ENCODE results near the gene PHRF1. TPM values are rescaled to one million over a fixed set of nuclear protein-coding genes. Genes with fewer than 3 reads are reported as not detected.
A peak's percentile ranks its signal among the peaks of the same experiment; 100 is the strongest.

Gene PHRF1
- total RNA-seq, 1 experiment from 2014 or later = 43.9 TPM

DNA sequence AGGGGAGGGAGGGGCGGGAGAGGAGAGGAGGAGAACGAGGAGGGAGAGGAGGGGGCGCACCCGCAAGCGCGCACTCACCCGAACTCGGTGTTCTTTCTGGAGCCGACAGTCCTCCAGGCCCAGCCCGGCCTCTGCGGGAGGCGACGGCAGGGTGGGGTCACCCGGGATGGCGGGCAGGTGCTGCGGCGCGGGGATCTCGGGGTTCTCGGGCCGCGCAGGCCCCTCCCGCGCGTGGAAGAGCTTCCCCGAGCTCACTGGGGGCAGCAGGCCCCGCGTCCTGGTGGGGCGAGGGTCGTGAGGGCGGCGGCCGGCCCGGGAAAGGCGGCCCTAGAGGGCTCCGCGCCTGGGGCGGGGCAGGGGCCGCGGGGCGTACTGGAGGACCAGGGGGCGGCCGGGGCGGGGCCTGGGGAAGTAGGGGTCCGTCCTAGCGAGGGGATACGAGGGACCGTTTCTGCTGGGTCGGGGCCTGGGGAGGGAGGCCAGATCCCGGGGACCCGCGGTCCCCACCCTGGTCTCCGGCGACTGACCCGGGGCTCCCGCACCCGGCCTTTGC, 21.0 kb upstream of the PHRF1 start:
- no peak overlapping the region for H3K27ac Mint-ChIP-seq (ENCODE audit: unreplicated experiment)
- H3K4me3 Mint-ChIP-seq (ENCODE audit: unreplicated experiment) = peak overlapping the region; percentile 56
- CTCF ChIA-PET = interaction anchor here (0.8 to 1.7 kb wide), 5 partner anchors 21 to 169 kb away, joined by 3 to 9 read pairs (median 6); partner anchors contain the start of gene PHRF1

GRCh38 chr11:555780-556661, 20.2 kb upstream of the PHRF1 start:
- DNase-seq = no peak
- no peaks in the 10 kb centered on the region for H3K9me3 Mint-ChIP-seq (ENCODE audit: unreplicated experiment)
- peaks cover 27% of the 10 kb centered on the region for H3K4me1 ChIP-seq
- H3K4me3 Mint-ChIP-seq (ENCODE audit: unreplicated experiment) = no peak overlapping the region
- no peak overlapping the region for H3K27ac Mint-ChIP-seq (ENCODE audit: unreplicated experiment)
- H3K36me3 Mint-ChIP-seq (ENCODE audit: insufficient read depth, unreplicated experiment) = peaks cover 19% of the 10 kb centered on the region
- ChIA-PET POLR2A (no interaction called here), CTCF (interaction anchor here (1.0 kb wide), 1 partner anchor 91 kb away, joined by 3 read pairs; no protein-coding TSS in a partner anchor)
- H3K4me3 ChIP-seq (ENCODE audit: low read depth, low read length) = peak overlapping the region; percentile 62
- no TSS peak for BruUV-seq (replicated peaks)
- TF ChIP-seq CTCF (IDR thresholded peaks at IDR 0.05; ENCODE audit: insufficient read depth in 1 of 2, low read depth in 1 of 2, low read length in 1 of 2, severe bottlenecking in 1 of 2, unreplicated experiment in 1 of 2) = no peak
- no peaks in the 10 kb centered on the region for H3K27me3 Mint-ChIP-seq (ENCODE audit: insufficient read depth, unreplicated experiment)
- no peaks in the 10 kb centered on the region for H3K9me3 ChIP-seq
- H3K4me1 Mint-ChIP-seq (ENCODE audit: low read depth, unreplicated experiment) = peaks cover 14% of the 10 kb centered on the region
- no peaks in the 10 kb centered on the region for H3K36me3 ChIP-seq (ENCODE audit: control insufficient read depth, insufficient read depth, low read length)
- intact Hi-C loops (cut with micrococcal nuclease; ENCODE audit: unreplicated experiment) = loop anchor here (10.0 kb wide), 1 partner anchor 169 kb away; no protein-coding TSS in a partner anchor
- no peaks in the 10 kb centered on the region for H3K27me3 ChIP-seq (replicated peaks; ENCODE audit: control insufficient read depth, insufficient read depth, low read length)

More for the DNA sequence above, 21.0 kb upstream of the PHRF1 start:
- Histone ChIP-seq H3K9me3 (no peaks in the 10 kb centered on the region), H3K4me3 (ENCODE audit: low read depth, low read length) (peak overlapping the region; percentile 62), H3K27me3 (replicated peaks; ENCODE audit: control insufficient read depth, insufficient read depth, low read length) (no peaks in the 10 kb centered on the region), H3K4me1 (peaks cover 27% of the 10 kb centered on the region), H3K36me3 (ENCODE audit: control insufficient read depth, insufficient read depth, low read length) (no peaks in the 10 kb centered on the region)
- DNase-seq = no peak
- peaks cover 14% of the 10 kb centered on the region for H3K4me1 Mint-ChIP-seq (ENCODE audit: low read depth, unreplicated experiment)
- intact Hi-C loops (cut with micrococcal nuclease; ENCODE audit: unreplicated experiment) = loop anchor here (10.0 kb wide), 1 partner anchor 169 kb away; no protein-coding TSS in a partner anchor
- peak in 1 of 2 experiments; percentile 6 for TF ChIP-seq CTCF (IDR thresholded peaks at IDR 0.05; ENCODE audit: insufficient read depth in 1 of 2, low read depth in 1 of 2, low read length in 1 of 2, severe bottlenecking in 1 of 2, unreplicated experiment in 1 of 2)
- H3K9me3 Mint-ChIP-seq (ENCODE audit: unreplicated experiment) = no peaks in the 10 kb centered on the region
- POLR2A ChIA-PET = interaction anchor here (0.7 to 0.8 kb wide), 2 partner anchors 21 to 58 kb away, joined by 5 to 8 read pairs; no protein-coding TSS in a partner anchor
- H3K36me3 Mint-ChIP-seq (ENCODE audit: insufficient read depth, unreplicated experiment) = peaks cover 12% of the 10 kb centered on the region
- no TSS peak for BruUV-seq (replicated peaks)
- H3K27me3 Mint-ChIP-seq (ENCODE audit: insufficient read depth, unreplicated experiment) = no peaks in the 10 kb centered on the region

DNA sequence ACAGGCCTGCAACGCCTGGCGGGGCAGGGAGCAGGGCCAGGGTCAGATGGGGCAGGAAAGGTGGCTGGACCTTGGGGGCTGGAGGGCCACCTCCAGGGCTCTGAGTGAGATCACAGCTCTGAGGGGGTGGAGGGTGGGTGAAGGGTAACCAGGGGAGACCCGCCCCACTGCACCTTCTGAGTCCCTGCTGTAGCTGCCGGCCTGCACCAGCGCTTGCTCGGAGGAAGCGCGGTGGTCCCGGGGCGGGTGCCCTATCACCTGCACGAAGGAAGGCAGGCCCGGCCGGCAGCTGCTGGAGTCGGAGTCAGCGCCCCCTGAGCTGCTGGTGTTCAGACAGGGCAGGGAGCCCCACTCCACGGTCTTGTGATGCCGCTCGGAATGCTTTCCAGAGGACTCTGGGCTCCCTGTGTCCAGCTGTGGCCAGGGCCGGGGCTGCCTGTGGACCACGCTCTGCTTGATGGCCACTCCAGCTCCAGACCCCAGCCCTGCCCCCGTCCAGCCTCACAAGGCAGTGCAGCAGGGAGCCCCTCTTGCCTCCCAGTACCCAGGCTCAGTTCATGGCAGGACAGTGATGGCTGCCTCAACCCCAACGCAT, 19.5 kb upstream of the PHRF1 start:
- no peak overlapping the region for H3K4me3 ChIP-seq (ENCODE audit: low read depth, low read length)
- ChIA-PET CTCF (no interaction called here), POLR2A (no interaction called here)
- intact Hi-C loops (cut with micrococcal nuclease; ENCODE audit: unreplicated experiment) = loop anchor here (10.0 kb wide), 1 partner anchor 168 kb away; no protein-coding TSS in a partner anchor
- no peaks in the 10 kb centered on the region for H3K27me3 ChIP-seq (replicated peaks; ENCODE audit: control insufficient read depth, insufficient read depth, low read length)
- Mint-ChIP-seq H3K9me3 (ENCODE audit: unreplicated experiment) (no peaks in the 10 kb centered on the region), H3K4me1 (ENCODE audit: low read depth, unreplicated experiment) (peaks cover 14% of the 10 kb centered on the region), H3K27ac (ENCODE audit: unreplicated experiment) (no peak overlapping the region), H3K27me3 (ENCODE audit: insufficient read depth, unreplicated experiment) (no peaks in the 10 kb centered on the region), H3K36me3 (ENCODE audit: insufficient read depth, unreplicated experiment) (peaks cover 26% of the 10 kb centered on the region), H3K4me3 (ENCODE audit: unreplicated experiment) (no peak overlapping the region)
- peaks cover 28% of the 10 kb centered on the region for H3K4me1 ChIP-seq
- no peaks in the 10 kb centered on the region for H3K9me3 ChIP-seq
- BruUV-seq (replicated peaks) = no TSS peak
- DNase-seq = no peak
- H3K36me3 ChIP-seq (ENCODE audit: control insufficient read depth, insufficient read depth, low read length) = no peaks in the 10 kb centered on the region
- TF ChIP-seq CTCF (IDR thresholded peaks at IDR 0.05; ENCODE audit: insufficient read depth in 1 of 2, low read depth in 1 of 2, low read length in 1 of 2, severe bottlenecking in 1 of 2, unreplicated experiment in 1 of 2) = no peak

All from Caco-2 (cell line).